K562 (cell line): ENCODE measurements around the gene GEMIN4. TPM values are rescaled to one million over a fixed set of nuclear protein-coding genes. Genes with fewer than 3 reads are reported as not detected.
"Not testable (repeated sequence)": the region's sequence is repeated elsewhere in the genome, so short reads cannot be mapped to it uniquely, and the experiment has no call there.

Experiments
- ATAC-seq: fragments of 200-7000 bp; cut with Tn5 transposase; 3 replicates; pipeline ENCODE4 v1.9.1; 2020; ENCODE audit warnings: moderate library complexity
- BruUV-seq: library from RNA; stranded (reverse); fragments of 400-500 nt; replicated peaks from 2 replicates; lab custom pipeline; 2021; lab: Mats Ljungman, UMichigan
- CTCF ChIA-PET: fragments of 300-600 bp; formaldehyde crosslinking; extraction: SDS; loops from one replicate; lab custom pipeline; 2021; ENCODE audit warnings: low intra/inter-chr PET ratio; lab: Yijun Ruan, JAX
- POLR2A ChIA-PET: fragments of 300-600, 350-650 bp; sonication (Branson Sonifier 250); formaldehyde crosslinking; extraction: SDS; loops from one replicate; lab custom pipeline; 2021; ENCODE audit warnings: antibody characterized with exemption, inconsistent platforms; lab: Yijun Ruan, JAX
- DNase-seq, 4 experiments: peaks; one replicate each; pipeline versions ENCODE4 v3.0.0 to v3.0.0-alpha.2; 2011 to 2018; ENCODE audit warnings: low spot score in 3 of 4, mixed read lengths in 3 of 4; ENCODE audit errors: extremely low read depth in 1 of 4
- FAIRE-seq: peaks from 2 replicates; lab custom pipeline; 2011; peaks lifted over from hg19 to GRCh38; lab: Jason Lieb, UNC
- H2AFZ ChIP-seq: 2 replicates; pipeline ENCODE4 v1.6.0; 2011; ENCODE audit warnings: low read depth, low read length, control low read depth, inconsistent platforms
- H3K27ac ChIP-seq: fragments of 200-600 bp; 3 replicates; pipeline ENCODE4 v1.8.0; 2011; ENCODE audit warnings: low read depth, mild to moderate bottlenecking, control low read depth, inconsistent platforms, low read length, moderate library complexity, mixed read lengths; ENCODE audit errors: extremely low read depth
- H3K27me3 ChIP-seq, 2 experiments: fragments of 300-600 bp in 1 of 2; 2 replicates in 1 of 2; 3 replicates in 1 of 2; pipeline versions ENCODE4 v1.6.0 to v1.8.0; 2011; ENCODE audit warnings: inconsistent platforms in 2 of 2, low read length in 2 of 2, mild to moderate bottlenecking in 1 of 2, mixed read lengths in 1 of 2, moderate library complexity in 1 of 2; ENCODE audit not compliant: control insufficient read depth in 2 of 2, insufficient read depth in 2 of 2
- H3K36me3 ChIP-seq: fragments of 300-600 bp; 3 replicates; pipeline ENCODE4 v1.8.0; 2011; ENCODE audit warnings: mild to moderate bottlenecking, low read length, inconsistent platforms; ENCODE audit not compliant: control insufficient read depth, insufficient read depth
- H3K4me1 ChIP-seq, 2 experiments: fragments of 200-600 bp in 1 of 2; replicated peaks in 1 of 2; 2 replicates in 1 of 2; 3 replicates in 1 of 2; pipeline versions ENCODE4 v1.5.1 to v1.8.0; 2011; ENCODE audit warnings: inconsistent platforms in 2 of 2, low read length in 2 of 2, mild to moderate bottlenecking in 1 of 2, mixed read lengths in 1 of 2, moderate library complexity in 1 of 2; ENCODE audit not compliant: control insufficient read depth in 2 of 2, insufficient read depth in 2 of 2
- H3K4me2 ChIP-seq: 2 replicates; pipeline ENCODE4 v1.6.1; 2011; ENCODE audit warnings: low read length, control low read depth, inconsistent platforms, mixed read lengths; ENCODE audit not compliant: insufficient read depth
- H3K4me3 ChIP-seq: fragments of 200-600 bp; sonication (generic), shearing (Covaris generic); 2 replicates; pipeline ENCODE4 v1.5.1; 2016; ENCODE audit warnings: control low read depth, inconsistent platforms
- H3K79me2 ChIP-seq: fragments of 200-600 bp; 3 replicates; pipeline ENCODE4 v1.8.0; 2011; ENCODE audit warnings: low read length, inconsistent platforms; ENCODE audit not compliant: control insufficient read depth, insufficient read depth
- H3K9ac ChIP-seq, 2 experiments: 2 replicates each; pipeline versions ENCODE4 v1.6.0 to v1.6.1; 2011; ENCODE audit warnings: low read depth in 2 of 2, low read length in 2 of 2, control low read depth in 1 of 2, inconsistent platforms in 1 of 2, mild to moderate bottlenecking in 1 of 2, mixed read lengths in 1 of 2; ENCODE audit not compliant: insufficient read depth in 1 of 2
- H3K9me1 ChIP-seq: one replicate; pipeline ENCODE4 v1.6.0; 2011; ENCODE audit warnings: inconsistent platforms, mild to moderate bottlenecking, low read length, moderate library complexity; ENCODE audit not compliant: control insufficient read depth, insufficient read depth
- H3K9me3 ChIP-seq: replicated peaks from 2 replicates; pipeline ENCODE4 v1.5.1; 2011; ENCODE audit warnings: low read depth, low read length, inconsistent platforms; ENCODE audit not compliant: control insufficient read depth, insufficient read depth
- H4K20me1 ChIP-seq: replicated peaks from 2 replicates; pipeline ENCODE4 v1.6.1; 2011; ENCODE audit warnings: low read length, inconsistent platforms, mixed read lengths; ENCODE audit not compliant: control insufficient read depth, insufficient read depth
- CHD4 ChIP-seq: fragments of 200-600 bp; sonication (generic); IDR thresholded peaks from 3 replicates; pipeline ENCODE4 v1.6.1; 2012; ENCODE audit warnings: low read depth, mild to moderate bottlenecking, mixed read lengths, low read length, inconsistent platforms; ENCODE audit not compliant: insufficient read depth, insufficient replicate concordance, poor library complexity, severe bottlenecking
- ELF2 ChIP-seq: fragments of 250-450 bp; sonication (Bioruptor Pico); IDR thresholded peaks from 2 replicates; pipeline ENCODE4 v1.5.0; 2021; ENCODE audit warnings: mild to moderate bottlenecking
- ETV1 ChIP-seq: fragments of 450-650 bp; conservative IDR thresholded peaks from 2 replicates; pipeline ENCODE4 v1.6.1; 2016; ENCODE audit warnings: missing genetic modification characterization, control low read depth, low read depth, missing compliant biosample characterization
- NONO ChIP-seq, 2 experiments: fragments of 200-400 bp in 1 of 2; fragments of 450-650 bp in 1 of 2; formaldehyde crosslinking in 1 of 2; IDR thresholded peaks; 2 replicates each; pipeline ENCODE4 v1.6.1; 2017; ENCODE audit warnings: low read depth in 2 of 2, mild to moderate bottlenecking in 2 of 2, moderate library complexity in 2 of 2, low read length in 1 of 2
- PHB ChIP-seq: fragments of 250-450 bp; sonication (Bioruptor Pico); IDR thresholded peaks from 2 replicates; pipeline ENCODE4 v1.5.0; 2021
- STAT5A ChIP-seq: IDR thresholded peaks from 2 replicates; pipeline ENCODE4 v1.6.1; 2012; ENCODE audit warnings: low read length, inconsistent platforms, borderline replicate concordance
- WGBS: fragments of 100-300 bp; shearing (Covaris generic); methylation state at CpG from one replicate; pipeline ENCODE4 v1.1.6; 2016; ENCODE audit warnings: low coverage, mixed read lengths; ENCODE audit not compliant: insufficient coverage; ENCODE audit errors: missing lambda C conversion rate; 5-methylcytosine and 5-hydroxymethylcytosine counted together
- in situ Hi-C: fragments of 300-500 bp; cut with MboI; formaldehyde crosslinking; loops from 4 replicates; pipeline ENCODE4 v1.15.0; 2018; ENCODE audit warnings: inconsistent platforms, mixed read lengths
- intact Hi-C: fragments of 100-400 bp; cut with micrococcal nuclease; formaldehyde crosslinking; loops from 2 replicates; pipeline ENCODE4 v1.14.2; 2022
- polyA plus RNA-seq, 8 experiments: library from polyadenylated mRNA; depleted of rRNA in 4 of 8; stranded (reverse) in 5 of 8; unstranded in 3 of 8; fragments of >200 nt; fragmentation: Nextera tagmentation in 2 of 8; fragmentation: Illumina TruSeq in 1 of 8; extraction: Ambion mirVana in 2 of 8; extraction: Trizol in 1 of 8; gene quantifications; 2 replicates each; pipeline versions ENCODE4 v1.2.1 to v1.2.3, GENCODE V29; 2011 to 2014; ENCODE audit warnings: inconsistent platforms in 1 of 8, missing spikeins in 1 of 8
- total RNA-seq, 7 experiments: library from RNA; depleted of rRNA in 6 of 7; stranded (reverse); fragments of >200 nt in 6 of 7; fragmentation: Illumina TruSeq in 2 of 7; extraction: Trizol in 2 of 7; gene quantifications; 2 replicates each; pipeline versions ENCODE4 v1.2.1 to v1.2.3, GENCODE V29; 2011 to 2021; ENCODE audit warnings: low replicate concordance in 1 of 7

The GEMIN4 gene
- total and polyA plus RNA-seq, 9 of the 15 experiments (the other 6 are each of a cell fraction or from before 2014, with no cell fraction given), result 1.8 to 42.5 (median 10.8) TPM

- H3K27ac ChIP-seq, result no peak overlapping the region
- CTCF ChIA-PET, result no interaction called here
- no peak overlapping the region for H3K4me3 ChIP-seq
- 98% methylated on average over 5 of the region's 5 CpGs for WGBS
- no peaks in the 10 kb centered on the region for H3K79me2 ChIP-seq
- H3K4me1 ChIP-seq, result no peaks in the 10 kb centered on the region
- H3K9me1 ChIP-seq, result no peaks in the 10 kb centered on the region
- TF ChIP-seq PHB (CRISPR knock-in tag) (no peak), NONO (IDR thresholded peaks at IDR 0.05; ENCODE audit: low read depth in 2 of 2, low read length in 1 of 2) (no peak), CHD4 (no peak), ETV1 (tag) (no peak), ELF2 (no peak), STAT5A (no peak)
- no peak overlapping the region for H3K9ac ChIP-seq
- POLR2A ChIA-PET, result interaction anchor here (0.6 kb wide), 1 partner anchor 32 kb away, joined by 3 read pairs; no protein-coding TSS in a partner anchor
- no peaks in the 10 kb centered on the region for H4K20me1 ChIP-seq
- FAIRE-seq (no peak), ATAC-seq (no peak), DNase-seq (no peak)
- intact Hi-C loops (no loop called here), in situ Hi-C loops (no loop called here)
- no peaks in the 10 kb centered on the region for H3K9me3 ChIP-seq
- H3K36me3 ChIP-seq, result peaks cover 55% of the 10 kb centered on the region
- no peak overlapping the region for H2AFZ ChIP-seq
- BruUV-seq, result no TSS peak
- no peak overlapping the region for H3K4me2 ChIP-seq
- no peaks in the 10 kb centered on the region for H3K27me3 ChIP-seq
Observed at GRCh38 chr17:759964-760363, 7.9 kb upstream of the GEMIN4 start.

DNA sequence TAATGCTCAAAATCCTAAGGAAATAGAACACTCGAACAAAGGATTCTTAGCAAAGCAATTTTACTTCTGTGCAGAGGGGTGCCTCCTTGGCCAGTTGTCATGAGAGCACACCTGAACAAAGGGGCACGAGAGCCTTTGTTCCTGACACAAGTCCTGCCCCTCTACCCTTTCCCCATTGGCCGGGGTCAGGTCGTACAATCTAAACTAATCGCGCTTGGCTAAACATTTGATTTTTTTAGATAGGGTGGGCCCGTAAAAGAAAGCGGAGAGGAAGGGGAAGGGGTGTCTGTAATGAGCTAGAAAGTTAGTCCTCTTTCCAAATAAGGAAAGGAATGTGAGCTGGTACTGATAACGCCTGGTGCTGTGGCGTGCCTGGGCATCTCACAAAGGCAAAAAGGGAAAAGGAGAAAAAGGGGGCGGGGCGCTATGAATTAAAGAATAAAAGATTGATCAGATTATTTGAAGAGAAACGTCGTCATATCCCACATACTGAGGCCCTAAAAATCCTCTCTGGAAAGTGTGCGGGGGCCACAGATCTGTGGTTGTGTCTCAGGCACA is 4.0 kb upstream of the GEMIN4 start:
- DNase-seq, H3K4me3 ChIP-seq, H3K27me3 ChIP-seq, BruUV-seq, H2AFZ ChIP-seq, H3K9ac ChIP-seq, in situ Hi-C loops, CTCF ChIA-PET, FAIRE-seq, H3K79me2 ChIP-seq, H3K9me1 ChIP-seq, H3K4me2 ChIP-seq, ATAC-seq, H3K27ac ChIP-seq, intact Hi-C loops, H3K9me3 ChIP-seq, H4K20me1 ChIP-seq: not testable (repeated sequence)
- POLR2A ChIA-PET, result interaction anchor here (0.7 to 1.7 kb wide), 2 partner anchors 8 to 624 kb away, joined by 4 to 5 read pairs; no protein-coding TSS in a partner anchor
- H3K36me3 ChIP-seq, result peaks cover 31% of the 10 kb centered on the region
- H3K4me1 ChIP-seq, result peaks cover 7 to 12% of the 10 kb centered on the region in 2 experiments; a peak in 3 of 5 replicates
- 94% methylated on average over 3 of the region's 15 CpGs for WGBS
